Measurements from ENCODE around the gene SPSB3.

DNA sequence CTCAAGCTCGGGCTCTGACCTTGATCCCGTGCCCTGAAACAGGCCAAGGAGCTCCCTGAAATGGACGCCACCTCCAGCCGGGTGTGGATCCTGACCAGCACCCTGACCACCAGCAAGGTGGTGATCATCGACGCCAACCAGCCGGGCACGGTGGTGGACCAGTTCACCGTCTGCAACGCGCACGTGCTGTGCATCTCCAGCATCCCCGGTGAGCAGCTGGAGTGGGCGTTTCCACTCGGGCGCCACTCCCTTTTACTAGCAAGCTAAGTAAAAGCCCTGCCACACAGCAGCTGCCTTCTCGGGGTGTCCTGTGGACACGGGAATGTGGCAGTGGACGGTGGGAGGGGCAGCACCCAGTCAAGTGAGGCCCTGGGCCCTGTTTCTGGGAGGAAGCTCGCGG lies 17.4 kb downstream of the SPSB3 start:
- TF ChIP-seq, protein P1, sequence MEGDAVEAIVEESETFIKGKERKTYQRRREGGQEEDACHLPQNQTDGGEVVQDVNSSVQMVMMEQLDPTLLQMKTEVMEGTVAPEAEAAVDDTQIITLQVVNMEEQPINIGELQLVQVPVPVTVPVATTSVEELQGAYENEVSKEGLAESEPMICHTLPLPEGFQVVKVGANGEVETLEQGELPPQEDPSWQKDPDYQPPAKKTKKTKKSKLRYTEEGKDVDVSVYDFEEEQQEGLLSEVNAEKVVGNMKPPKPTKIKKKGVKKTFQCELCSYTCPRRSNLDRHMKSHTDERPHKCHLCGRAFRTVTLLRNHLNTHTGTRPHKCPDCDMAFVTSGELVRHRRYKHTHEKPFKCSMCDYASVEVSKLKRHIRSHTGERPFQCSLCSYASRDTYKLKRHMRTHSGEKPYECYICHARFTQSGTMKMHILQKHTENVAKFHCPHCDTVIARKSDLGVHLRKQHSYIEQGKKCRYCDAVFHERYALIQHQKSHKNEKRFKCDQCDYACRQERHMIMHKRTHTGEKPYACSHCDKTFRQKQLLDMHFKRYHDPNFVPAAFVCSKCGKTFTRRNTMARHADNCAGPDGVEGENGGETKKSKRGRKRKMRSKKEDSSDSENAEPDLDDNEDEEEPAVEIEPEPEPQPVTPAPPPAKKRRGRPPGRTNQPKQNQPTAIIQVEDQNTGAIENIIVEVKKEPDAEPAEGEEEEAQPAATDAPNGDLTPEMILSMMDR (IDR thresholded peaks at IDR 0.05): no peak
- no peak for TF ChIP-seq POLR2A (IDR thresholded peaks at IDR 0.05)
